GM18526 (cell line): ENCODE measurements around the gene CPLX3.

Source experiments
- POLR2A ChIP-seq: IDR thresholded peaks from 3 replicates; pipeline ENCODE4 v1.6.1; 2011; ENCODE audit not compliant: insufficient read length; ENCODE audit errors: extremely low read depth

The CPLX3 gene

GRCh38 chr15:74809242-74809641 is 17.2 kb upstream of the CPLX3 start:
- TF ChIP-seq POLR2A = no peak

GRCh38 chr15:74809956-74810355 is 16.5 kb upstream of the CPLX3 start:
- TF ChIP-seq POLR2A = no peak

- TF ChIP-seq POLR2A = no peak
Observed at GRCh38 chr15:74812533-74812932, 13.9 kb upstream of the CPLX3 start, which contains the start of gene LMAN1L. Gene LMAN1L (plus strand): TSS chr15:74812835. CDS start chr15:74812855, 20 bp downstream.

GRCh38 chr15:74815121-74815934 is 11.1 kb upstream of the CPLX3 start:
- TF ChIP-seq POLR2A = no peak

GRCh38 chr15:74815961-74816360 is 10.5 kb upstream of the CPLX3 start:
- TF ChIP-seq POLR2A = no peak

GRCh38 chr15:74816624-74817369 is 9.6 kb upstream of the CPLX3 start:
- no peak for TF ChIP-seq POLR2A

GRCh38 chr15:74817370-74817737 is 9.1 kb upstream of the CPLX3 start:
- TF ChIP-seq POLR2A = no peak

- TF ChIP-seq POLR2A = no peak
Observed at GRCh38 chr15:74820056-74820455, 6.4 kb upstream of the CPLX3 start.

- TF ChIP-seq POLR2A = peak; percentile 25
Observed at GRCh38 chr15:74821091-74821789, 5.2 kb upstream of the CPLX3 start.

- no peak for TF ChIP-seq POLR2A
Observed at GRCh38 chr15:74821790-74822158, 4.7 kb upstream of the CPLX3 start.

GRCh38 chr15:74822233-74822632 is 4.2 kb upstream of the CPLX3 start:
- no peak for TF ChIP-seq POLR2A

- no peak for TF ChIP-seq POLR2A
Observed at GRCh38 chr15:74823324-74823723, 3.1 kb upstream of the CPLX3 start.

GRCh38 chr15:74824976-74825375 is 1.5 kb upstream of the CPLX3 start:
- TF ChIP-seq POLR2A = no peak

GRCh38 chr15:74825866-74826265 is 561 bp upstream of the CPLX3 start:
- TF ChIP-seq POLR2A = no peak

GRCh38 chr15:74826921-74827320 is 494 bp downstream of the CPLX3 start:
- no peak for TF ChIP-seq POLR2A

GRCh38 chr15:74827614-74828013 is 1.2 kb downstream of the CPLX3 start:
- no peak for TF ChIP-seq POLR2A
